GM23248 (cell line): ENCODE measurements around the gene FHAD1.

ENCODE experiments used
- EZH2 ChIP-seq: fragments of 200-600 bp; sonication (generic); IDR thresholded peaks from 2 replicates; pipeline ENCODE4 v1.6.1; 2018; ENCODE audit warnings: antibody characterized with exemption, mild to moderate bottlenecking; ENCODE audit not compliant: insufficient read depth, poor library complexity, severe bottlenecking
- EZH2phosphoT487 ChIP-seq: fragments of 200-600 bp; sonication (generic); IDR thresholded peaks from 2 replicates; pipeline ENCODE4 v1.6.1; 2018; ENCODE audit warnings: antibody characterized with exemption, moderate library complexity, mild to moderate bottlenecking, low read depth; ENCODE audit not compliant: insufficient read depth

DNA sequence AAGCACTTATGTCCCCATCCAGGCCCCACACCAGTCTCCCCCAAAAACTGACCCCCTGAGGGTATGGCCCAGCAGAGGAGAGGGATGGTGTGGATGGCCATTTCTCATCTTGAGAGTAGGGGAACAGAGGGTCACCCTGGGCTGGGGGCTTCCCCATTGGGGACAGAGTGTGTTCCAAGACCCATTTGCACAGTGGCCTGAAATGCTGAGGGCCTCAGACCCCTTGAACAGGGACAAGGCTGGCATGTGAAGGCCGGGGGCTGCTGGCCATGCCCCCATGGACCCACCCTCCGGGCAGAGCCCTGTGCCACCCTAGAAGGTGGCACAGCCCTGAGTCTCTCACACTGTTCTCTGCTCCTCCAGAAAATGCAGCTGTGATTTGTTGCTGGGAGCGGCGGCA lies 199.2 kb downstream of the FHAD1 start:
- no peak for TF ChIP-seq EZH2phosphoT487
- TF ChIP-seq EZH2: no peak
